ENCODE data around the gene PXYLP1. TPM values are rescaled to one million over a fixed set of nuclear protein-coding genes. Genes with fewer than 3 reads are reported as not detected.

Gene PXYLP1
- total RNA-seq, 1 donor from 2014 or later = 21.2 TPM

DNA sequence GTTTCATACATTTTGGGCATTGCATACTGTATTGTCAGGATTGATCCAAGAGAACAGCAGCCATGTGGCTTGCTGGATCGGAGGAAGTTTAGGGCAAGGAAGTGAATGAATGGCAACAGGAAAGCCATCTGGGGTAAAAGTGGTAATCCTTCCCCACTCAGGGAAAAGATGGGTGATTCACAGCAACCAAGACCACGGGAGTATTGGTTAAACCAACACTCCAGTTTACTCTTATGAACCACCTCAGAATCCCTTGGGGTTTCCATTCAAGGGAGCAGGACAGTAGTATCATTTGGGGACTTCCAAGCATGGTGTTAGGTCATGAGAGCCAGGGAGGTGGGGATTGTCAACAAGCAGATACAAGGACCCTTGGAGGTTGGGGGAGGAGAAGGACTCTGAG lies 111.5 kb downstream of the PXYLP1 start:
- TF ChIP-seq, protein P1, sequence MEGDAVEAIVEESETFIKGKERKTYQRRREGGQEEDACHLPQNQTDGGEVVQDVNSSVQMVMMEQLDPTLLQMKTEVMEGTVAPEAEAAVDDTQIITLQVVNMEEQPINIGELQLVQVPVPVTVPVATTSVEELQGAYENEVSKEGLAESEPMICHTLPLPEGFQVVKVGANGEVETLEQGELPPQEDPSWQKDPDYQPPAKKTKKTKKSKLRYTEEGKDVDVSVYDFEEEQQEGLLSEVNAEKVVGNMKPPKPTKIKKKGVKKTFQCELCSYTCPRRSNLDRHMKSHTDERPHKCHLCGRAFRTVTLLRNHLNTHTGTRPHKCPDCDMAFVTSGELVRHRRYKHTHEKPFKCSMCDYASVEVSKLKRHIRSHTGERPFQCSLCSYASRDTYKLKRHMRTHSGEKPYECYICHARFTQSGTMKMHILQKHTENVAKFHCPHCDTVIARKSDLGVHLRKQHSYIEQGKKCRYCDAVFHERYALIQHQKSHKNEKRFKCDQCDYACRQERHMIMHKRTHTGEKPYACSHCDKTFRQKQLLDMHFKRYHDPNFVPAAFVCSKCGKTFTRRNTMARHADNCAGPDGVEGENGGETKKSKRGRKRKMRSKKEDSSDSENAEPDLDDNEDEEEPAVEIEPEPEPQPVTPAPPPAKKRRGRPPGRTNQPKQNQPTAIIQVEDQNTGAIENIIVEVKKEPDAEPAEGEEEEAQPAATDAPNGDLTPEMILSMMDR (IDR thresholded peaks at IDR 0.05) = no peak
- H3K27me3 Mint-ChIP-seq (ENCODE audit: unreplicated experiment) = no peaks in the 10 kb centered on the region
- DNase-seq (ENCODE audit: extremely low spot score, unreplicated experiment) = no peak
- peaks cover 3% of the 10 kb centered on the region for H3K4me1 Mint-ChIP-seq (ENCODE audit: unreplicated experiment)
- H3K36me3 Mint-ChIP-seq (ENCODE audit: unreplicated experiment) = no peaks in the 10 kb centered on the region
- no peak overlapping the region for H3K4me3 Mint-ChIP-seq (ENCODE audit: unreplicated experiment)
- H3K27ac Mint-ChIP-seq (ENCODE audit: unreplicated experiment) = no peak overlapping the region
- H3K9me3 Mint-ChIP-seq (ENCODE audit: unreplicated experiment) = peaks cover 3% of the 10 kb centered on the region

DNA sequence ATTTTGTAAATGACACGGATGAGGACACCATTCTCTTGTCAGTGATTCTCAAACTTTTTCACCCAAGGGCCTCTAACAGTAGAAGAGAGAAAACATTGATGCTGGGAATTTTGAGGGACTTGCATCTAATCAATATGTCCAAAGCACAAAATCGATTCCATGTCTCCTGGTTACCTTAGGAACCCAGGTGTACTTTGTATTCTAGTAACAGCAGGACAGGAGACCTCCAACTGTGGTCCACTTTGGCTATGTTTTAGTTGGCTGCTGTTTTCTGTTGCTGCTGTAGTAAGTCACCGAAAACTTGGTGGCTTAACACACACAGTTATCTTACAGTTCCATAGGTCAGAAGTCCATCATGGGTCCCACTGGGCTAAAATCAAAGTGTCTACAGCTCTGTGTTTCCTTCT lies 112.2 kb downstream of the PXYLP1 start:
- H3K27ac Mint-ChIP-seq (ENCODE audit: unreplicated experiment) = no peak overlapping the region
- H3K27me3 Mint-ChIP-seq (ENCODE audit: unreplicated experiment) = no peaks in the 10 kb centered on the region
- H3K9me3 Mint-ChIP-seq (ENCODE audit: unreplicated experiment) = peaks cover 3% of the 10 kb centered on the region
- H3K36me3 Mint-ChIP-seq (ENCODE audit: unreplicated experiment) = peaks cover 2% of the 10 kb centered on the region
- no peak overlapping the region for H3K4me3 Mint-ChIP-seq (ENCODE audit: unreplicated experiment)
- TF ChIP-seq, protein P1 (IDR thresholded peaks at IDR 0.05) = no peak
- H3K4me1 Mint-ChIP-seq (ENCODE audit: unreplicated experiment) = peaks cover 3% of the 10 kb centered on the region
- no peak for DNase-seq (ENCODE audit: extremely low spot score, unreplicated experiment)

Other genes starting within 250 kb of the PXYLP1 start
- gene SPSB4, start 180.5 kb upstream of the PXYLP1 start, total RNA-seq = 2.0 and 3.3 TPM in 2 replicates
- 41.8 and 43.9 TPM in 2 replicates for gene ZBTB38, start 136.7 kb downstream of the PXYLP1 start, total RNA-seq

Measured in osteocyte (in vitro differentiated cells).